Activated B cell treated with CpG ODN at 0.5 μM for 24 hours (primary cell): ENCODE results near the gene CDHR5. TPM values are rescaled to one million over a fixed set of nuclear protein-coding genes. Genes with fewer than 3 reads are reported as not detected.

Source experiments
- ATAC-seq: fragments of 200-7000 bp; cut with Tn5 transposase; one replicate; pipeline ENCODE4 v1.10.0; 2021; ENCODE audit warnings: low read depth, mild to moderate bottlenecking, moderate library complexity
- CTCF ChIA-PET: fragments of 350-600 bp; sonication (Branson Sonifier 250); formaldehyde crosslinking; loops from one replicate; lab custom pipeline; 2021; ENCODE audit warnings: antibody characterized with exemption; lab: Charles Lee
- POLR2A ChIA-PET: fragments of 350-600 bp; sonication (Branson Sonifier 250); formaldehyde crosslinking; loops from one replicate; lab custom pipeline; 2021; ENCODE audit warnings: antibody characterized with exemption; lab: Charles Lee
- DNase-seq: peaks from one replicate; pipeline ENCODE4 v3.0.0; 2022
- H3K27ac Mint-ChIP-seq: one replicate; pipeline ENCODE4 v1.8.0; 2020; ENCODE audit warnings: mixed read lengths
- H3K27me3 Mint-ChIP-seq: one replicate; pipeline ENCODE4 v1.8.0; 2021; ENCODE audit warnings: mixed read lengths
- H3K36me3 Mint-ChIP-seq: one replicate; pipeline ENCODE4 v1.8.0; 2021; ENCODE audit warnings: low read depth, mixed read lengths
- H3K4me1 Mint-ChIP-seq: one replicate; pipeline ENCODE4 v1.8.0; 2021; ENCODE audit warnings: mixed read lengths
- H3K4me3 Mint-ChIP-seq: one replicate; pipeline ENCODE4 v1.8.0; 2020; ENCODE audit warnings: mild to moderate bottlenecking, mixed read lengths
- H3K9me3 Mint-ChIP-seq: one replicate; pipeline ENCODE4 v1.8.0; 2020; ENCODE audit warnings: mixed read lengths
- CTCF ChIP-seq: fragments of 200-600 bp; IDR thresholded peaks from one replicate; pipeline ENCODE4 v1.8.0; 2022; ENCODE audit warnings: antibody characterized with exemption, mild to moderate bottlenecking
- intact Hi-C: fragments of 100-400 bp; cut with micrococcal nuclease; formaldehyde crosslinking; loops from one replicate; pipeline ENCODE4 v1.15.1; 2024
- total RNA-seq: library from RNA; stranded (reverse); gene quantifications from 2 replicates; pipeline ENCODE4 v1.2.3, GENCODE V29; 2022

Gene CDHR5
- total RNA-seq, 1 donor from 2014 or later: not detected

GRCh38 chr11:623349-623869 is 1.3 kb downstream of the CDHR5 start:
- no peaks in the 10 kb centered on the region for H3K36me3 Mint-ChIP-seq
- no peaks in the 10 kb centered on the region for H3K9me3 Mint-ChIP-seq
- no peak overlapping the region for H3K27ac Mint-ChIP-seq
- ChIA-PET CTCF (no interaction called here), POLR2A (no interaction called here)
- intact Hi-C loops: no loop called here
- DNase-seq (no peak), ATAC-seq (no peak)
- peaks cover 3% of the 10 kb centered on the region for H3K4me1 Mint-ChIP-seq
- H3K4me3 Mint-ChIP-seq: no peak overlapping the region
- H3K27me3 Mint-ChIP-seq: peaks cover 13% of the 10 kb centered on the region
- no peak for TF ChIP-seq CTCF

- intact Hi-C loops: no loop called here
- ATAC-seq: no peak
- peaks cover 3% of the 10 kb centered on the region for H3K4me1 Mint-ChIP-seq
- ChIA-PET POLR2A (no interaction called here), CTCF (no interaction called here)
- H3K27ac Mint-ChIP-seq: no peak overlapping the region
- no peak for DNase-seq
- no peak overlapping the region for H3K4me3 Mint-ChIP-seq
- H3K27me3 Mint-ChIP-seq: peaks cover 5% of the 10 kb centered on the region
- TF ChIP-seq CTCF: no peak
- no peaks in the 10 kb centered on the region for H3K36me3 Mint-ChIP-seq
- H3K9me3 Mint-ChIP-seq: no peaks in the 10 kb centered on the region
These were observed 2.9 kb downstream of the CDHR5 start for GRCh38 chr11:621838-622237.

DNA sequence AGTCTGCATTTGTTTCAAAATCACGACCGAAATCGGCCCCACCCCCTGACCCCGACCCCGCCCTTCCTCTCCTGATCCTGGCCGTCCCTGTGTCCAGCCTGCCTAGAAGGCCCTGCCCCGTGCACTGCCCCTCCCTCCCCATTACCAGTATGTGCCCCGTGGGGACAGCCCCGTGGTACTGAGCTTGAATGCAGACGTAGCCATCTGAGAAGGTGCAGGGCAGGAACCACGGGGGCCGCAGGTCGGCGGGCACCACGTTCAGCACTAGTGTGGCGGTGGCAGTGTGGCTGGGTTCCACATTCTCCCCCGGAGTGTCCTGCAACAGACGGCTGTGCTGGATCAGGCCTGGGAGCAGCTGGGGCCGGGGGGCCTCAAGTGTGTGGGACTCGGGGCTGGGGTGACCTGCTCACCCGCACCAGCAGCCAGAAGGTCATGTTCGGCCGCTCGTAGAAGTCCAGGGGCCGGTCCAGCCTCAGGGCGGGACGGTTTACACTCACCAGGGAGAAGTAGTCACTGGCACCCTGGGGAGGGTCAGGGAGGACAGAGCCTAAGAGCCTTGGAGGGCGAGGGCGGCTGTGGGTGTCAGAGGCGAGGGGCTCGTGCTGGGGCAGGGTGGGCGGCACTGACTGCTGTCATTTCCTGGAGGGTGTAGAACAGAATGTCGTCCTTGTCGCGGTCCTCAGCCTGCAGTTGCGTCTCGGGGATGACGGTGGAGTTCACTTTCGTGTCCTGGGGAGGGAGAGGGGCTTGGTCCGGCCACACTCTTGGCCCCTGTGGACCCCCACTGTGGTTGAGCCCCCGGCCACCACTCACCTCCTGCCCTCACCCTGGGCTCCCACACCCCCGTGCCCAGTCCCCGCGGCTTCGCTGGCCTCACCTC is 3.6 kb downstream of the CDHR5 start:
- POLR2A ChIA-PET: interaction anchor here (0.7 kb wide), 1 partner anchor 125 kb away, joined by 5 read pairs; no protein-coding TSS in a partner anchor
- TF ChIP-seq CTCF: no peak
- DNase-seq (no peak), ATAC-seq (no peak)
- H3K27ac Mint-ChIP-seq: no peak overlapping the region
- H3K27me3 Mint-ChIP-seq: peaks cover 5% of the 10 kb centered on the region
- intact Hi-C loops: no loop called here
- H3K4me3 Mint-ChIP-seq: no peak overlapping the region
- no peaks in the 10 kb centered on the region for H3K9me3 Mint-ChIP-seq
- CTCF ChIA-PET: no interaction called here
- H3K36me3 Mint-ChIP-seq: no peaks in the 10 kb centered on the region
- peaks cover 10% of the 10 kb centered on the region for H3K4me1 Mint-ChIP-seq

DNA sequence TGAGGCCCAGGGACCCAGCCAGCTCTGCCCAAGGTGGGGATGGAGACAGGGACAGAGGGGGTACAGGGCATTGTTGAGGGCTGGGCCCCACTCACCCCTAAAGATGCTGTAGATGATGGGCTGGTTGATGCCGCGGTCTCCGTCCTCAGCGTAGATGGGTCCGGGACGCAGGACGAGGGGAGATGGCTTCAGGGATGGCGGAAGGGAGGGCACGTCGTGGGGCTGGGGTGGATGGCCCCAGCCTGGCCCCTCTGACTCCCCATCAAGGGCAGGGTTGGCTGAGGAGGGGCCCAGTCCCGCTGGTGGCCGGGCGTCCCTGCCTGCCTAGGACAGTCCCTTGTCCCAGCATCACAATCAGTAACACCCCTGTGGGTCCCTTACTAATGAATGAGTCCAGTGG is 4.6 kb downstream of the CDHR5 start:
- DNase-seq (no peak), ATAC-seq (no peak)
- Mint-ChIP-seq H3K27me3 (peaks cover 4% of the 10 kb centered on the region), H3K4me3 (no peak overlapping the region), H3K4me1 (peaks cover 17% of the 10 kb centered on the region), H3K36me3 (no peaks in the 10 kb centered on the region), H3K9me3 (no peaks in the 10 kb centered on the region), H3K27ac (no peak overlapping the region)
- intact Hi-C loops: no loop called here
- ChIA-PET CTCF (no interaction called here), POLR2A (no interaction called here)
- TF ChIP-seq CTCF: no peak

GRCh38 chr11:619628-620050 is 5.1 kb downstream of the CDHR5 start:
- TF ChIP-seq CTCF: no peak
- intact Hi-C loops: loop anchor here (5.0 to 10.0 kb wide), 2 partner anchors 108 to 1235 kb away; partner anchors contain the start of gene LSP1
- Mint-ChIP-seq H3K4me3 (no peak overlapping the region), H3K36me3 (no peaks in the 10 kb centered on the region), H3K4me1 (peaks cover 17% of the 10 kb centered on the region), H3K9me3 (no peaks in the 10 kb centered on the region), H3K27me3 (peaks cover 3% of the 10 kb centered on the region), H3K27ac (no peak overlapping the region)
- CTCF ChIA-PET: no interaction called here
- no peak for ATAC-seq
- POLR2A ChIA-PET: no interaction called here
- no peak for DNase-seq
